H9 (cell line): Measurements from ENCODE around the gene FBXL14. TPM values are rescaled to one million over a fixed set of nuclear protein-coding genes. Genes with fewer than 3 reads are reported as not detected.

Source experiments
- DNase-seq: peaks from one replicate; pipeline ENCODE4 v3.0.0-alpha.2; 2017
- H2AFZ ChIP-seq: one replicate; pipeline ENCODE4 v1.6.1; 2013; ENCODE audit warnings: mild to moderate bottlenecking, low read length, control low read depth, moderate library complexity
- H2AK5ac ChIP-seq: 2 replicates; pipeline ENCODE4 v1.6.1; 2013; ENCODE audit warnings: low read length, control low read depth, mixed read lengths; ENCODE audit not compliant: insufficient read length
- H2BK120ac ChIP-seq: one replicate; pipeline ENCODE4 v1.6.1; 2013; ENCODE audit warnings: low read depth, mild to moderate bottlenecking, low read length, control low read depth, inconsistent platforms; ENCODE audit not compliant: poor library complexity, severe bottlenecking
- H2BK12ac ChIP-seq: 2 replicates; pipeline ENCODE4 v1.6.1; 2013; ENCODE audit warnings: low read length, control low read depth, mixed read lengths, low read depth; ENCODE audit not compliant: insufficient read length
- H2BK15ac ChIP-seq: 2 replicates; pipeline ENCODE4 v1.6.1; 2013; ENCODE audit warnings: low read depth, low read length, control low read depth
- H2BK20ac ChIP-seq: one replicate; pipeline ENCODE4 v1.6.1; 2013; ENCODE audit warnings: low read depth, mild to moderate bottlenecking, low read length, control low read depth, inconsistent platforms; ENCODE audit not compliant: poor library complexity, severe bottlenecking
- H2BK5ac ChIP-seq: 2 replicates; pipeline ENCODE4 v1.6.1; 2013; ENCODE audit warnings: low read length, control low read depth, mixed read lengths; ENCODE audit not compliant: insufficient read length
- H3K14ac ChIP-seq: 2 replicates; pipeline ENCODE4 v1.6.1; 2013; ENCODE audit warnings: low read length, control low read depth; ENCODE audit not compliant: insufficient read depth
- H3K18ac ChIP-seq: 2 replicates; pipeline ENCODE4 v1.6.1; 2013; ENCODE audit warnings: low read depth, mild to moderate bottlenecking, mixed read lengths, low read length, control low read depth; ENCODE audit not compliant: insufficient read length
- H3K23ac ChIP-seq: 2 replicates; pipeline ENCODE4 v1.6.1; 2013; ENCODE audit warnings: low read length, control low read depth, mixed read lengths, low read depth; ENCODE audit not compliant: insufficient read length
- H3K23me2 ChIP-seq: 2 replicates; pipeline ENCODE4 v1.6.1; 2013; ENCODE audit warnings: low read depth, mild to moderate bottlenecking, mixed read lengths, low read length, control low read depth; ENCODE audit not compliant: insufficient read length, poor library complexity, severe bottlenecking
- H3K27ac ChIP-seq: 2 replicates; pipeline ENCODE4 v1.5.1; 2013; ENCODE audit warnings: low read length, control low read depth, mixed read lengths, low read depth; ENCODE audit not compliant: insufficient read length
- H3K27me3 ChIP-seq: 2 replicates; pipeline ENCODE4 v1.6.1; 2013; ENCODE audit warnings: low read length, control low read depth, inconsistent platforms; ENCODE audit not compliant: insufficient read depth
- H3K4ac ChIP-seq: 2 replicates; pipeline ENCODE4 v1.6.1; 2013; ENCODE audit warnings: low read depth, mild to moderate bottlenecking, control low read depth, inconsistent platforms, low read length, moderate library complexity
- H3K4me1 ChIP-seq: 2 replicates; pipeline ENCODE4 v1.6.1; 2013; ENCODE audit warnings: low read length, control low read depth, inconsistent platforms; ENCODE audit not compliant: insufficient read depth
- H3K4me2 ChIP-seq: 2 replicates; pipeline ENCODE4 v1.6.1; 2013; ENCODE audit warnings: low read length, control low read depth, mixed read lengths; ENCODE audit not compliant: insufficient read length, insufficient read depth
- H3K56ac ChIP-seq: 2 replicates; pipeline ENCODE4 v1.6.1; 2013; ENCODE audit warnings: low read depth, mild to moderate bottlenecking, mixed read lengths, low read length, control low read depth; ENCODE audit not compliant: insufficient read length
- H3K79me1 ChIP-seq: 2 replicates; pipeline ENCODE4 v1.6.1; 2013; ENCODE audit warnings: low read depth, mild to moderate bottlenecking, moderate library complexity, low read length, control low read depth, inconsistent platforms; ENCODE audit not compliant: insufficient read depth, poor library complexity, severe bottlenecking
- H3K79me2 ChIP-seq: 2 replicates; pipeline ENCODE4 v1.6.1; 2013; ENCODE audit warnings: low read length, control low read depth, inconsistent platforms; ENCODE audit not compliant: insufficient read depth
- H3K9ac ChIP-seq: 2 replicates; pipeline ENCODE4 v1.6.1; 2013; ENCODE audit warnings: low read length, control low read depth, mixed read lengths; ENCODE audit not compliant: insufficient read length; ENCODE audit errors: extremely low read depth
- H3K9me3 ChIP-seq: one replicate; pipeline ENCODE4 v1.6.1; 2013; ENCODE audit warnings: low read depth, low read length, inconsistent platforms; ENCODE audit not compliant: control insufficient read depth
- H3T11ph ChIP-seq: one replicate; pipeline ENCODE4 v1.6.1; 2013; ENCODE audit warnings: mild to moderate bottlenecking, low read length, control low read depth, inconsistent platforms
- H4K20me1 ChIP-seq: one replicate; pipeline ENCODE4 v1.6.1; 2013; ENCODE audit not compliant: control insufficient read depth, insufficient read length, insufficient read depth
- H4K5ac ChIP-seq: 2 replicates; pipeline ENCODE4 v1.6.1; 2013; ENCODE audit warnings: low read depth, mild to moderate bottlenecking, mixed read lengths, low read length, control low read depth; ENCODE audit not compliant: insufficient read length
- H4K8ac ChIP-seq: replicated peaks from 2 replicates; pipeline ENCODE4 v1.6.1; 2013; ENCODE audit warnings: low read length, control low read depth, mixed read lengths, low read depth; ENCODE audit not compliant: insufficient read length
- H4K91ac ChIP-seq: 2 replicates; pipeline ENCODE4 v1.6.1; 2013; ENCODE audit warnings: low read depth, mild to moderate bottlenecking, moderate library complexity, mixed read lengths, low read length, control low read depth; ENCODE audit not compliant: insufficient read length
- H3K27ac Mint-ChIP-seq, 3 experiments: 2 replicates in 2 of 3; 3 replicates in 1 of 3; pipeline ENCODE4 v1.8.0; 2020 to 2021; ENCODE audit warnings: mixed read lengths in 3 of 3, mild to moderate bottlenecking in 1 of 3, moderate library complexity in 1 of 3
- H3K27me3 Mint-ChIP-seq: 2 replicates; pipeline ENCODE4 v1.8.0; 2021; ENCODE audit warnings: low read depth, mild to moderate bottlenecking, moderate library complexity, mixed read lengths
- H3K36me3 Mint-ChIP-seq, 3 experiments: 2 replicates in 2 of 3; 3 replicates in 1 of 3; pipeline ENCODE4 v1.8.0; 2020 to 2021; ENCODE audit warnings: low read depth in 3 of 3, mixed read lengths in 3 of 3; ENCODE audit not compliant: insufficient read depth in 1 of 3
- H3K4me1 Mint-ChIP-seq, 2 experiments: 2 replicates each; pipeline ENCODE4 v1.8.0; 2020; ENCODE audit warnings: mixed read lengths in 2 of 2
- H3K4me3 Mint-ChIP-seq, 2 experiments: 2 replicates in 1 of 2; 3 replicates in 1 of 2; pipeline ENCODE4 v1.8.0; 2020 to 2021; ENCODE audit warnings: mild to moderate bottlenecking in 2 of 2, mixed read lengths in 2 of 2, moderate library complexity in 1 of 2
- H3K9me3 Mint-ChIP-seq, 2 experiments: 2 replicates in 1 of 2; 3 replicates in 1 of 2; pipeline ENCODE4 v1.8.0; 2020; ENCODE audit warnings: mild to moderate bottlenecking in 2 of 2, mixed read lengths in 2 of 2, moderate library complexity in 1 of 2
- CTCF ChIP-seq: fragments of 200-600 bp; sonication (generic); conservative IDR thresholded peaks from 3 replicates; pipeline ENCODE4 v1.8.0; 2021; ENCODE audit warnings: antibody characterized with exemption, mild to moderate bottlenecking
- WGBS: extraction: QIAGEN DNeasy Blood & Tissue Kit; methylation state at CpG from one replicate; pipeline ENCODE4 v1.1.7; 2013; ENCODE audit warnings: missing lambda C conversion rate, low lambda C conversion rate, mixed read lengths; ENCODE audit not compliant: insufficient read length; ENCODE audit errors: extremely low coverage; 5-methylcytosine and 5-hydroxymethylcytosine counted together
- total RNA-seq: library from RNA; stranded (reverse); gene quantifications from 2 replicates; pipeline ENCODE4 v1.2.1, GENCODE V29; 2021

FBXL14 gene
- total RNA-seq, 1 experiment from 2014 or later, result 15.6 TPM

GRCh38 chr12:1553536-1553935 is 40.8 kb downstream of the FBXL14 start:
- no peak overlapping the region for H2AK5ac ChIP-seq
- no peaks in the 10 kb centered on the region for H3K9me3 ChIP-seq
- Mint-ChIP-seq H3K4me3 (no peak overlapping the region), H3K27ac (no peak overlapping the region), H3K9me3 (peaks cover 6 to 15% of the 10 kb centered on the region in 2 experiments), H3K4me1 (peaks cover 5% of the 10 kb centered on the region in 2 experiments), H3K36me3 (peaks cover 3 to 6% (median 3%) of the 10 kb centered on the region in 3 experiments; a peak in 5 of 7 replicates), H3K27me3 (peaks cover 18% of the 10 kb centered on the region)
- no peak overlapping the region for H2BK5ac ChIP-seq
- H2BK20ac ChIP-seq, result no peak overlapping the region
- H3K27ac ChIP-seq, result no peak overlapping the region
- H3K4me1 ChIP-seq, result no peaks in the 10 kb centered on the region
- no peaks in the 10 kb centered on the region for H3K23me2 ChIP-seq
- H3K4ac ChIP-seq, result no peak overlapping the region
- H3K23ac ChIP-seq, result no peak overlapping the region
- H3K14ac ChIP-seq, result no peak overlapping the region
- H2AFZ ChIP-seq, result no peak overlapping the region
- H4K91ac ChIP-seq, result no peak overlapping the region
- no peak overlapping the region for H2BK120ac ChIP-seq
- no peak overlapping the region for H2BK15ac ChIP-seq
- no peak for TF ChIP-seq CTCF
- H3K79me2 ChIP-seq, result no peaks in the 10 kb centered on the region
- no peak overlapping the region for H3K9ac ChIP-seq
- no peaks in the 10 kb centered on the region for H3K27me3 ChIP-seq
- H4K5ac ChIP-seq, result no peak overlapping the region
- no peak overlapping the region for H3T11ph ChIP-seq
- H3K4me2 ChIP-seq, result no peak overlapping the region
- no peaks in the 10 kb centered on the region for H4K20me1 ChIP-seq
- no peaks in the 10 kb centered on the region for H3K79me1 ChIP-seq
- no peak overlapping the region for H3K18ac ChIP-seq
- no peak overlapping the region for H2BK12ac ChIP-seq
- WGBS, result no CpG with 5 or more reads among the region's 14 CpGs
- H4K8ac ChIP-seq, result no peak overlapping the region
- no peak overlapping the region for H3K56ac ChIP-seq
- DNase-seq, result peak; percentile 26
